ENCODE data around the gene HSDL2.

The HSDL2 gene

GRCh38 chr9:112421771-112422222, 41.9 kb downstream of the HSDL2 start:
- H3K4me3 ChIP-seq (ENCODE audit: low read depth, low read length), result no peak overlapping the region
- no peak for TF ChIP-seq CTCF (IDR thresholded peaks at IDR 0.05; ENCODE audit: borderline replicate concordance, insufficient read depth, low read depth, low read length)

GRCh38 chr9:112422417-112423148, 42.7 kb downstream of the HSDL2 start:
- TF ChIP-seq CTCF (IDR thresholded peaks at IDR 0.05; ENCODE audit: borderline replicate concordance, insufficient read depth, low read depth, low read length), result no peak
- H3K4me3 ChIP-seq (ENCODE audit: low read depth, low read length), result no peak overlapping the region

GRCh38 chr9:112430006-112430522, 50.2 kb downstream of the HSDL2 start:
- TF ChIP-seq CTCF (IDR thresholded peaks at IDR 0.05; ENCODE audit: borderline replicate concordance, insufficient read depth, low read depth, low read length), result no peak

GRCh38 chr9:112433499-112434392, 53.8 kb downstream of the HSDL2 start:
- H3K4me3 ChIP-seq (ENCODE audit: low read depth, low read length), result no peak overlapping the region
- no peak for TF ChIP-seq CTCF (IDR thresholded peaks at IDR 0.05; ENCODE audit: borderline replicate concordance, insufficient read depth, low read depth, low read length)

More at GRCh38 chr9:112430006-112430522, 50.2 kb downstream of the HSDL2 start:
- H3K4me3 ChIP-seq (ENCODE audit: low read depth, low read length), result no peak overlapping the region

- TF ChIP-seq CTCF (IDR thresholded peaks at IDR 0.05; ENCODE audit: borderline replicate concordance, insufficient read depth, low read depth, low read length), result no peak
- H3K4me3 ChIP-seq (ENCODE audit: low read depth, low read length), result no peak overlapping the region
These were observed 54.6 kb downstream of the HSDL2 start for GRCh38 chr9:112434487-112434886.

GRCh38 chr9:112437406-112437805, 57.5 kb downstream of the HSDL2 start:
- TF ChIP-seq CTCF (IDR thresholded peaks at IDR 0.05; ENCODE audit: borderline replicate concordance, insufficient read depth, low read depth, low read length), result no peak

More at GRCh38 chr9:112437406-112437805, 57.5 kb downstream of the HSDL2 start:
- H3K4me3 ChIP-seq (ENCODE audit: low read depth, low read length), result no peak overlapping the region
